GM18907 (cell line): ENCODE results near the gene ALKBH3.

Experiments
- ATAC-seq: cut with Tn5 transposase; IDR thresholded peaks from one replicate; pipeline ENCODE4 v1.9.1; 2021; ENCODE audit warnings: mild to moderate bottlenecking, moderate library complexity; ENCODE audit not compliant: unreplicated experiment

Gene ALKBH3

DNA sequence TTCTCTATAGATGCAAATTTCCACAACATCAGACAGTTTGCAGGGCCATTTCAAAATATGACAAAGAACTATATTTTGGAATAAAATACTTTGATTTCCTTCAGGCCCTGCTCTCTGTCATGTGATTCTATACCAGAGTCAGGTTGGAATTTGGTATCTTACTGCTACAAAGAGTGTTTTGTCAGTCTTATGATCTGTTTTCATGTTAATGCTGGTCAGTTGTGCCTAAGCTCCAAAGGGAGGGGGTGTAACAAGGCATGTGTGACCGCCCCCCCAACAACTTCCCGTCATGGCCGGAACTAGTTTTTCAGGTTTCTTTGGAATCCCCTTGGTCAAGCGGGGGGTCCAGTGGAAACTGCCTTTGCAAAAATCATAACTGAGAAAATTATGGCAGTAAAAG is 76.9 kb downstream of the ALKBH3 start:
- no peak for ATAC-seq

DNA sequence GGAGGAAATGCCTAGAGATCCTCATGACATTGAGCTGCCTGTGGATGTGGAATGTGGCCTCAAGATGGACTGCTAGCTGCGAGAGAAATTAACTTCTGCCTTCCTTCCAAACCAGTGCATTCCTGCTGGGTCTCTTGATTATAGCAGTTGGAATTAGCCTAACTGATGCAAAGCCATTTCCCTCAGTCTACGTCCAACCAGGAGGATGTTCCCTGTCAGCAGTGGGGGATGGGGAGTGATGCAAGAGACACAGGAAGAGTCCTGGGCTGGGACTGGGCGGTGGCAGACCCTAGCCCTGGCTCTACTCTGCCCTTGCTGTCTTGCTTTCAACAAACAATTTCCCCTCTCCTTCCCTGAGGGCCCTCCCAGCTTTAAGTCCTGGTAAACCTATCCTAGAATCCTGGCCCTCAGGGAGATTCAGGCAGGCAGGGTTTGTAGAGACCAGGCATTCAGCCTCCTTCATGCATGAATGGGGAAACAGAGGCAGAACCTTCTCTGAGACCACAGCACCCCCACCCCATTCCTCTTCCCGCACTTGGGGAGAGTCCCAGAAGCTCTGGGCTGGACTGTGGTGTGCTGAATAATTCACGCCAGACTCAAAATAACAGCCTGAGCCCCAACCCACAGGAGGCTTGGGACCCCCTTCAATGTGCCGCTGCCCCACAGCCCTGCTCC is 78.8 kb downstream of the ALKBH3 start:
- no peak for ATAC-seq

GRCh38 chr11:43962383-43963278 is 82.0 kb downstream of the ALKBH3 start:
- ATAC-seq, result no peak

DNA sequence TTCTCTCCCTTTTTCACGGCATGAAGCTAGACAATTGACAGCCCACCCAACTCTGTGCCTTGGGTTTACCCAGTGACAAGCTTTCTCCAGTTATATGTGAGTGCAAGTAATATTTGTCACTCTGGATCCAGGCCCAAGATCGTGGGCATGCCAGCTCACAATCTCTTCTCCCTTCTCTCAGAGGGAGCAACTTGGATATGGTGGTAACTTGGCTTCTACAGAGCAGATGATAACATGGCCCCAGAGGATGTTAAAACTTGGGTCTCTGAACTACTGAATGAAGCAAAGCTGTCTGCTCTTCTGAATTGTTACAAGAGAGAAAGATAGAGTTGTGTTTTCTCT is 82.6 kb downstream of the ALKBH3 start:
- ATAC-seq, result no peak

GRCh38 chr11:43967661-43968060 is 87.0 kb downstream of the ALKBH3 start:
- no peak for ATAC-seq

- no peak for ATAC-seq
Measured at GRCh38 chr11:43968719-43969118, 88.1 kb downstream of the ALKBH3 start.

DNA sequence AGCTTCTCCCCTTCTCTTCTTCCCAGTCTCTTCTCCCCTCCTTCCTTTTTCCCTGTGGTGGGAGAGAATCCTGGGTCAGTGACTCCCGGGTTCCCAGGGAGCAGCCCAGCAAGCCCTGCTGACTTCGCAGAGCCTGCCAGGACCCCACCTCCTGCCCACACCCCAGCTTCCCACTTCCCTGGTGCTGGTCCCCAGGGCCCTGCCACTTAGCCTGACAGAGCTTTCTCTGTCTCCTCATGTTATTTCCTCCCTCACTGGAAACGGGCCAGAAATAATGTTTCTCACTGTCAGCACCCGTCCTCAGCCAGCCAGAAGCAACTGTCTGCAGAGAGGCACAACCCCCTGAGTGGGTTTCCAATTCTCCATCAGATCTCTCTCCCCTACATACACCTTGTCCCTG is 88.9 kb downstream of the ALKBH3 start:
- no peak for ATAC-seq
